Measurements from ENCODE around the gene TACC2. TPM values are rescaled to one million over a fixed set of nuclear protein-coding genes. Genes with fewer than 3 reads are reported as not detected.
A peak's percentile ranks its signal among the peaks of the same experiment; 100 is the strongest.

Gene TACC2
- total RNA-seq, 4 donors from 2014 or later = 105 to 334 (median 235) TPM

- TF ChIP-seq CTCF (IDR thresholded peaks at IDR 0.05 in 4 of 5, conservative IDR thresholded peaks at IDR 0.05 in 1 of 5) = no peak
- TF ChIP-seq POLR2A (IDR thresholded peaks at IDR 0.05) = no peak
- intact Hi-C loops (cut with DNase I; ENCODE audit: low total_unique reads) = loop anchor here (5.0 kb wide), 2 partner anchors 45 to 405 kb away; no protein-coding TSS in a partner anchor
- peaks cover 0 to 3% (median 0%) of the 10 kb centered on the region in 3 donors for H3K27me3 ChIP-seq
- ATAC-seq = no peak
- in situ Hi-C loops (cut with MboI; ENCODE audit: low sequenced_read_pairs in 4 of 4) = loop anchor here (5.0 to 10.0 kb wide), 5 partner anchors 135 to 270 kb away; partner anchors contain the start of gene DMBT1 (in 2 of the 4)
- no peaks in the 10 kb centered on the region for H3K36me3 ChIP-seq
- DNase-seq = no peak
- H3K4me3 ChIP-seq = no peak overlapping the region
- H3K4me1 ChIP-seq = peaks cover 0 to 6% of the 10 kb centered on the region in 2 donors
- no peak overlapping the region for H3K27ac ChIP-seq
- no peaks in the 10 kb centered on the region for H3K9me3 ChIP-seq
Measured at GRCh38 chr10:122297583-122297982, 308.6 kb downstream of the TACC2 start.

- H3K9me3 ChIP-seq = no peaks in the 10 kb centered on the region
- DNase-seq (no peak), ATAC-seq (no peak)
- H3K27ac ChIP-seq = no peak overlapping the region
- H3K4me1 ChIP-seq = peaks cover 0 to 6% of the 10 kb centered on the region in 2 donors
- H3K27me3 ChIP-seq = peaks cover 0 to 3% (median 0%) of the 10 kb centered on the region in 3 donors
- H3K4me3 ChIP-seq = no peak overlapping the region
- intact Hi-C loops (cut with DNase I; ENCODE audit: low total_unique reads) = loop anchor here (1.0 to 5.0 kb wide), 4 partner anchors 44 to 404 kb away; no protein-coding TSS in a partner anchor
- TF ChIP-seq POLR2A (IDR thresholded peaks at IDR 0.05) (no peak), CTCF (IDR thresholded peaks at IDR 0.05 in 4 of 5, conservative IDR thresholded peaks at IDR 0.05 in 1 of 5) (no peak)
- in situ Hi-C loops (cut with MboI; ENCODE audit: low sequenced_read_pairs in 4 of 4) = loop anchor here (5.0 to 10.0 kb wide), 5 partner anchors 134 to 269 kb away; partner anchors contain the start of gene DMBT1 (in 2 of the 4)
- H3K36me3 ChIP-seq = no peaks in the 10 kb centered on the region
Measured at GRCh38 chr10:122298206-122298597, 309.2 kb downstream of the TACC2 start.

GRCh38 chr10:122298598-122299301, 309.8 kb downstream of the TACC2 start:
- Histone ChIP-seq H3K4me1 (peaks cover 0 to 6% of the 10 kb centered on the region in 2 donors), H3K36me3 (no peaks in the 10 kb centered on the region), H3K27ac (no peak overlapping the region), H3K27me3 (peaks cover 0 to 3% (median 0%) of the 10 kb centered on the region in 3 donors), H3K9me3 (no peaks in the 10 kb centered on the region), H3K4me3 (no peak overlapping the region)
- in situ Hi-C loops (cut with MboI; ENCODE audit: low sequenced_read_pairs in 4 of 4) = loop anchor here (5.0 to 10.0 kb wide), 5 partner anchors 134 to 269 kb away; partner anchors contain the start of gene DMBT1 (in 2 of the 4)
- DNase-seq (peak; percentile 50 to 56), ATAC-seq (peak; percentile 78 to 82)
- intact Hi-C loops (cut with DNase I; ENCODE audit: low total_unique reads) = loop anchor here (1.0 to 5.0 kb wide), 4 partner anchors 44 to 404 kb away; no protein-coding TSS in a partner anchor
- peak; percentile 79 to 92 (median 86) for TF ChIP-seq CTCF (IDR thresholded peaks at IDR 0.05 in 4 of 5, conservative IDR thresholded peaks at IDR 0.05 in 1 of 5)
- no peak for TF ChIP-seq POLR2A (IDR thresholded peaks at IDR 0.05)

GRCh38 chr10:122299423-122300075, 310.6 kb downstream of the TACC2 start:
- no peak for ATAC-seq
- peaks cover 0 to 6% of the 10 kb centered on the region in 2 donors for H3K4me1 ChIP-seq
- no peak for DNase-seq
- intact Hi-C loops (cut with DNase I; ENCODE audit: low total_unique reads) = loop anchor here (5.0 kb wide), 2 partner anchors 43 to 403 kb away; no protein-coding TSS in a partner anchor
- no peaks in the 10 kb centered on the region for H3K9me3 ChIP-seq
- H3K27ac ChIP-seq = no peak overlapping the region
- TF ChIP-seq CTCF (IDR thresholded peaks at IDR 0.05 in 4 of 5, conservative IDR thresholded peaks at IDR 0.05 in 1 of 5) (no peak), POLR2A (IDR thresholded peaks at IDR 0.05) (no peak)
- H3K4me3 ChIP-seq = no peak overlapping the region
- no peaks in the 10 kb centered on the region for H3K36me3 ChIP-seq
- in situ Hi-C loops (cut with MboI; ENCODE audit: low sequenced_read_pairs in 4 of 4) = loop anchor here (5.0 to 10.0 kb wide), 5 partner anchors 133 to 268 kb away; partner anchors contain the start of gene DMBT1 (in 2 of the 4)
- H3K27me3 ChIP-seq = peaks cover 0 to 3% (median 0%) of the 10 kb centered on the region in 3 donors

All from gastrocnemius medialis (tissue), 4 donors.